ENCODE data around the gene USP1. TPM values are rescaled to one million over a fixed set of nuclear protein-coding genes. Genes with fewer than 3 reads are reported as not detected.

USP1 gene
- total and polyA plus RNA-seq, 10 of the 15 experiments (the other 5 are each of a cell fraction or from before 2014, with no cell fraction given): 25.6 to 77.9 (median 48.1) TPM

Other genes starting within 250 kb of the USP1 start
- not detected in 2 replicates for gene L1TD1, start 242.2 kb upstream of the USP1 start, total RNA-seq (2014; rRNA removed)
- gene L1TD1, start 242.2 kb upstream of the USP1 start, total RNA-seq (2014; rRNA removed; fragmentation: Illumina TruSeq; extraction: Trizol): not detected in 2 replicates
- gene L1TD1, start 242.2 kb upstream of the USP1 start, total RNA-seq (2021): 0.24 and 0.31 TPM in 2 replicates
- not detected in 2 replicates for gene L1TD1, start 242.2 kb upstream of the USP1 start, polyA plus RNA-seq (2011; rRNA removed)
- not detected in 2 replicates for gene L1TD1, start 242.2 kb upstream of the USP1 start, polyA plus RNA-seq (2014; fragmentation: Illumina TruSeq; extraction: Trizol)
- gene L1TD1, start 242.2 kb upstream of the USP1 start, polyA plus RNA-seq (2014; fragmentation: Nextera tagmentation; extraction: Ambion mirVana): not detected
- not detected in 2 replicates for gene L1TD1, start 242.2 kb upstream of the USP1 start, polyA plus RNA-seq (2014; rRNA removed)
- under 1 TPM; 0.07 to 0.21 TPM for gene L1TD1, start 242.2 kb upstream of the USP1 start, polyA plus RNA-seq (2016; fragmentation: Nextera tagmentation; extraction: Ambion mirVana)
- gene KANK4, start 117.6 kb upstream of the USP1 start, total RNA-seq (2014; rRNA removed): not detected in 2 replicates
- gene KANK4, start 117.6 kb upstream of the USP1 start, total RNA-seq (2014; rRNA removed; fragmentation: Illumina TruSeq; extraction: Trizol): not detected in 2 replicates
- gene KANK4, start 117.6 kb upstream of the USP1 start, total RNA-seq (2021): not detected in 2 replicates
- not detected in 2 replicates for gene KANK4, start 117.6 kb upstream of the USP1 start, polyA plus RNA-seq (2011; rRNA removed)
- gene KANK4, start 117.6 kb upstream of the USP1 start, polyA plus RNA-seq (2014; fragmentation: Illumina TruSeq; extraction: Trizol): not detected in 2 replicates
- gene KANK4, start 117.6 kb upstream of the USP1 start, polyA plus RNA-seq (2014; fragmentation: Nextera tagmentation; extraction: Ambion mirVana): not detected
- not detected in 2 replicates for gene KANK4, start 117.6 kb upstream of the USP1 start, polyA plus RNA-seq (2014; rRNA removed)
- not detected for gene KANK4, start 117.6 kb upstream of the USP1 start, polyA plus RNA-seq (2016; fragmentation: Nextera tagmentation; extraction: Ambion mirVana)
- not detected in 2 replicates for gene ANGPTL3, start 160.5 kb downstream of the USP1 start, total RNA-seq (2014; rRNA removed)
- not detected in 2 replicates for gene ANGPTL3, start 160.5 kb downstream of the USP1 start, total RNA-seq (2014; rRNA removed; fragmentation: Illumina TruSeq; extraction: Trizol)
- gene ANGPTL3, start 160.5 kb downstream of the USP1 start, total RNA-seq (2021): 0.15 TPM in 1 of 2 replicates, not detected in the other
- gene ANGPTL3, start 160.5 kb downstream of the USP1 start, polyA plus RNA-seq (2011; rRNA removed): not detected in 2 replicates
- gene ANGPTL3, start 160.5 kb downstream of the USP1 start, polyA plus RNA-seq (2014; fragmentation: Illumina TruSeq; extraction: Trizol): not detected in 2 replicates
- under 1 TPM in 1 of 2 experiments, not detected in 1; 0.05 TPM for gene ANGPTL3, start 160.5 kb downstream of the USP1 start, polyA plus RNA-seq (2014; fragmentation: Nextera tagmentation; extraction: Ambion mirVana)
- gene ANGPTL3, start 160.5 kb downstream of the USP1 start, polyA plus RNA-seq (2014; rRNA removed): not detected in 2 replicates
- under 1 TPM in 1 of 2 experiments, not detected in 1; 0.07 TPM for gene ANGPTL3, start 160.5 kb downstream of the USP1 start, polyA plus RNA-seq (2016; fragmentation: Nextera tagmentation; extraction: Ambion mirVana)